Panc1 (cell line): ENCODE data around the gene SMARCA2.

ENCODE experiments used
- CTCF ChIP-seq: fragments of 450-650 bp; IDR thresholded peaks from 2 replicates; pipeline ENCODE4 v1.5.1; 2017; ENCODE audit warnings: mild to moderate bottlenecking
- POLR2AphosphoS5 ChIP-seq: IDR thresholded peaks from 2 replicates; pipeline ENCODE4 v1.6.1; 2012; ENCODE audit warnings: mild to moderate bottlenecking, low read depth, low read length, moderate library complexity
- REST ChIP-seq, 2 experiments: IDR thresholded peaks; 2 replicates each; pipeline ENCODE4 v1.6.1; 2011 to 2012; ENCODE audit warnings: low read depth in 2 of 2, control low read depth in 1 of 2, low read length in 1 of 2, mild to moderate bottlenecking in 1 of 2, moderate library complexity in 1 of 2; ENCODE audit not compliant: insufficient read depth in 1 of 2
- TCF7L2 ChIP-seq: IDR thresholded peaks from 2 replicates; pipeline ENCODE4 v1.6.1; 2011; ENCODE audit warnings: mild to moderate bottlenecking, low read depth, low read length, inconsistent platforms

- TF ChIP-seq CTCF: no peak
- TF ChIP-seq POLR2AphosphoS5: no peak
- no peak for TF ChIP-seq REST (IDR thresholded peaks at IDR 0.05; ENCODE audit: insufficient read depth in 1 of 2, low read depth in 2 of 2, low read length in 1 of 2)
- no peak for TF ChIP-seq TCF7L2
Measured at GRCh38 chr9:2125906-2126305, 110.8 kb downstream of the SMARCA2 start.
